SU-DHL-6 (cell line): ENCODE measurements around the gene KRTAP17-1.

ENCODE experiments used
- H2AFZ ChIP-seq: fragments of 200-600 bp; sonication (generic); 2 replicates; pipeline ENCODE4 v1.6.1; 2014; ENCODE audit warnings: low read depth, mild to moderate bottlenecking, moderate library complexity, mixed read lengths, antibody characterized with exemption, low read length; ENCODE audit not compliant: severe bottlenecking
- H3F3A ChIP-seq: fragments of 200-600 bp; shearing (Covaris generic); 2 replicates; pipeline ENCODE4 v1.6.0; 2016; ENCODE audit warnings: antibody characterized with exemption, mild to moderate bottlenecking; ENCODE audit not compliant: insufficient read depth
- H3K27ac ChIP-seq: fragments of 200-600 bp; sonication (generic); 2 replicates; pipeline ENCODE4 v1.5.1; 2016; ENCODE audit warnings: low read depth, mild to moderate bottlenecking, low read length, moderate library complexity, mixed read lengths
- H3K27me3 ChIP-seq: fragments of 200-600 bp; sonication (generic), shearing (Covaris generic); 2 replicates; pipeline ENCODE4 v1.6.0; 2014; ENCODE audit warnings: mild to moderate bottlenecking, low read length
- H3K36me3 ChIP-seq: fragments of 200-600 bp; sonication (generic); 2 replicates; pipeline ENCODE4 v1.6.1; 2014; ENCODE audit warnings: mild to moderate bottlenecking, low read length, mixed read lengths
- H3K4me2 ChIP-seq: fragments of 300-600, 200-600 bp; shearing (Covaris generic), sonication (generic); 2 replicates; pipeline ENCODE4 v1.6.0; 2014; ENCODE audit warnings: low read length, low read depth, mild to moderate bottlenecking; ENCODE audit not compliant: poor library complexity, severe bottlenecking
- H3K4me3 ChIP-seq: fragments of 200-600 bp; sonication (generic); 2 replicates; pipeline ENCODE4 v1.5.1; 2014; ENCODE audit warnings: antibody characterized with exemption, low read length, mild to moderate bottlenecking, mixed read lengths; ENCODE audit not compliant: insufficient read depth, poor library complexity, severe bottlenecking
- H3K79me2 ChIP-seq: fragments of 200-600 bp; sonication (generic); 2 replicates; pipeline ENCODE4 v1.6.1; 2014; ENCODE audit warnings: mild to moderate bottlenecking, low read length, moderate library complexity; ENCODE audit not compliant: insufficient read depth
- H3K9ac ChIP-seq: fragments of 200-600 bp; sonication (generic); 2 replicates; pipeline ENCODE4 v1.7.0; 2014; ENCODE audit warnings: mild to moderate bottlenecking, low read length
- H3K9me2 ChIP-seq: fragments of 200-600 bp; sonication (generic); replicated peaks from 2 replicates; pipeline ENCODE4 v1.6.1; 2014; ENCODE audit warnings: low read length; ENCODE audit not compliant: insufficient read depth
- H3K9me3 ChIP-seq: fragments of 200-600 bp; sonication (generic); 2 replicates; pipeline ENCODE4 v1.6.1; 2014; ENCODE audit warnings: low read length, mixed read lengths; ENCODE audit not compliant: insufficient read depth
- H4K20me1 ChIP-seq: fragments of 200-600 bp; sonication (generic); 2 replicates; pipeline ENCODE4 v1.6.1; 2014; ENCODE audit warnings: low read depth, mild to moderate bottlenecking, antibody characterized with exemption, low read length, moderate library complexity, mixed read lengths
- EZH2phosphoT487 ChIP-seq: fragments of 200-600 bp; sonication (generic), shearing (Covaris generic); conservative IDR thresholded peaks from 2 replicates; pipeline ENCODE4 v1.6.1; 2018; ENCODE audit warnings: mild to moderate bottlenecking, antibody characterized with exemption, low read length, moderate library complexity, mixed read lengths
- TF ChIP-seq, protein P1 (sequence below): fragments of 200-600 bp; sonication (generic); IDR thresholded peaks from one replicate; pipeline ENCODE4 v1.5.1; 2017; ENCODE audit warnings: antibody characterized with exemption, mild to moderate bottlenecking, low read length, moderate library complexity; ENCODE audit not compliant: insufficient read depth, poor library complexity, severe bottlenecking

Gene KRTAP17-1

GRCh38 chr17:41267711-41268110 lies 47.8 kb downstream of the KRTAP17-1 start:
- Histone ChIP-seq H3K4me2 (no peak overlapping the region), H3K9me3 (no peaks in the 10 kb centered on the region), H3F3A (no peaks in the 10 kb centered on the region), H3K9me2 (no peaks in the 10 kb centered on the region), H3K36me3 (no peaks in the 10 kb centered on the region), H3K4me3 (no peak overlapping the region), H3K79me2 (no peaks in the 10 kb centered on the region), H3K27me3 (no peaks in the 10 kb centered on the region), H3K27ac (no peak overlapping the region), H4K20me1 (no peaks in the 10 kb centered on the region), H3K9ac (no peak overlapping the region), H2AFZ (no peak overlapping the region)
- TF ChIP-seq EZH2phosphoT487, result no peak
- TF ChIP-seq, protein P1, sequence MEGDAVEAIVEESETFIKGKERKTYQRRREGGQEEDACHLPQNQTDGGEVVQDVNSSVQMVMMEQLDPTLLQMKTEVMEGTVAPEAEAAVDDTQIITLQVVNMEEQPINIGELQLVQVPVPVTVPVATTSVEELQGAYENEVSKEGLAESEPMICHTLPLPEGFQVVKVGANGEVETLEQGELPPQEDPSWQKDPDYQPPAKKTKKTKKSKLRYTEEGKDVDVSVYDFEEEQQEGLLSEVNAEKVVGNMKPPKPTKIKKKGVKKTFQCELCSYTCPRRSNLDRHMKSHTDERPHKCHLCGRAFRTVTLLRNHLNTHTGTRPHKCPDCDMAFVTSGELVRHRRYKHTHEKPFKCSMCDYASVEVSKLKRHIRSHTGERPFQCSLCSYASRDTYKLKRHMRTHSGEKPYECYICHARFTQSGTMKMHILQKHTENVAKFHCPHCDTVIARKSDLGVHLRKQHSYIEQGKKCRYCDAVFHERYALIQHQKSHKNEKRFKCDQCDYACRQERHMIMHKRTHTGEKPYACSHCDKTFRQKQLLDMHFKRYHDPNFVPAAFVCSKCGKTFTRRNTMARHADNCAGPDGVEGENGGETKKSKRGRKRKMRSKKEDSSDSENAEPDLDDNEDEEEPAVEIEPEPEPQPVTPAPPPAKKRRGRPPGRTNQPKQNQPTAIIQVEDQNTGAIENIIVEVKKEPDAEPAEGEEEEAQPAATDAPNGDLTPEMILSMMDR, result no peak

DNA sequence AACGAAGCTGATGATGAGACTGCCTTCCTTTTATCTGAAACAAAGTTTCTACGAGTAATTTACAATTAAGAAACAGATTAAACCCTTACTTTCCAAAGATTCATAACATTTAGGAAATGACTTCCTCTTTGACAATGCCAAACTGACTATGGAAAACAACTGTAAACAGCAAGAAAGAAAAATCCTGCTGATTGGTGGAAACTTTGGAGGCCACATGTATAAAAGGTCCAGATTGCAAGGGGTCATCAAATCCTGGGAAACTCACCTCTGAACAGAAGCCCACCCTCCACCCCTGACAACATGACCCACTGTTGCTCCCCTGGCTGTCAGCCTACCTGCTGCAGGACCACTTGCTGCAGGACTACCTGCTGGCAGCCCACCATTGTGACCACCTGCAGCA lies 50.4 kb downstream of the KRTAP17-1 start, which contains the start of gene KRTAP9-6:
KRTAP9-6 (plus strand) TSS at position 301 of the 400 bp plus-strand sequence; CDS start at position 301, 0 bp downstream.
- Histone ChIP-seq H3F3A (no peaks in the 10 kb centered on the region), H3K36me3 (no peaks in the 10 kb centered on the region), H3K27ac (no peak within 1 kb of the TSS), H3K4me2 (no peak within 1 kb of the TSS), H2AFZ (no peak within 1 kb of the TSS), H3K79me2 (no peaks in the 10 kb centered on the region), H4K20me1 (no peaks in the 10 kb centered on the region), H3K9ac (no peak within 1 kb of the TSS), H3K27me3 (no peaks in the 10 kb centered on the region), H3K9me2 (no peaks in the 10 kb centered on the region), H3K9me3 (no peaks in the 10 kb centered on the region), H3K4me3 (no peak within 1 kb of the TSS)
- no peak for TF ChIP-seq EZH2phosphoT487
- TF ChIP-seq, protein P1, result no peak
